ENCODE data around the gene EPOP.

The EPOP gene

DNA sequence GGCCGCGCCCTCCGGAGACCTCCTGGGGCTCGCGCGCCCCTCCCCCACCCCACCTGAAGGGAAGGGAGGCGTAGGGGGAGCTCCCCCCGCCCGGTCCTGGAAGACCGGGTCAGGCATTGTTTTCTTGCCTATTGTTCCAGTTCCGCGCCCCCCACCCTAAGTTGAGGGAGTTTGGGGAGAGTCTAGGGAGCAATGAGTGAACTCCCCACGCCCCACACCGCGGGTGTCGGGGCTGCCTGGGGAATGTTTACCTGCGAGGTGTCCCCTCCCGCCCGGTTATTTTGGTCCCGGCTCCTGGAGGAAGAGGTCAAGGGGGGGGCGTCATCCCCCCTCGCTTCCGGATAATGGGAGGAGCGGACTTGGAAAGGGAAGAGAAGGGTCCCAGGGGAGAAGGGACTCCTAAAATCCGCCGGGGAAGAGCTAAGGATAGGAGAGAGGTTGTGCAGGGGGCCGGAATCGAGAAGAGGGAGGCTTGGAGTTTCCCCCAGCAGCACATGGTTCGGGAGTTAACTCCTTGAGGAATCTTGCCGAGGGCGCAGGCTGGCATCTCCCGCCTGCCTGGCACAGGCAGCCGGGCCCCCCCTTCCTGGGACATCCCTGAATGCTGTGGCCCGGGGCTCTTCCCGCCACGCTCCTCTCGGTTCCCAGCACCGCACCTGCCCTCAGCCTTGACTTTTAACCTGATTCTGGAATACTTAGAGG, 31.2 kb upstream of the EPOP start:
- DNase-seq, result peak; percentile 32

DNA sequence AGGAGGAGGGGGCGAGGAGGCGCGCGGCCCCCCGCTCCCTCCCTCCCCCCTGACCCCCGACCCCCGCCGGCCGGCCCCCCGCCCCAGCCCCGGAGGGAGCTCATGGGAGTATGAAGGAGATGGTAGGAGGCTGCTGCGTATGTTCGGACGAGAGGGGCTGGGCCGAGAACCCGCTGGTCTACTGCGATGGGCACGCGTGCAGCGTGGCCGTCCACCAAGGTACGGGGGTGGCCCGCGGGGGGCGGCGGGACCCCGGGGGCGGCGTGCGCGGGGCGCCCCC, 30.7 kb upstream of the EPOP start:
- DNase-seq, result no peak

DNA sequence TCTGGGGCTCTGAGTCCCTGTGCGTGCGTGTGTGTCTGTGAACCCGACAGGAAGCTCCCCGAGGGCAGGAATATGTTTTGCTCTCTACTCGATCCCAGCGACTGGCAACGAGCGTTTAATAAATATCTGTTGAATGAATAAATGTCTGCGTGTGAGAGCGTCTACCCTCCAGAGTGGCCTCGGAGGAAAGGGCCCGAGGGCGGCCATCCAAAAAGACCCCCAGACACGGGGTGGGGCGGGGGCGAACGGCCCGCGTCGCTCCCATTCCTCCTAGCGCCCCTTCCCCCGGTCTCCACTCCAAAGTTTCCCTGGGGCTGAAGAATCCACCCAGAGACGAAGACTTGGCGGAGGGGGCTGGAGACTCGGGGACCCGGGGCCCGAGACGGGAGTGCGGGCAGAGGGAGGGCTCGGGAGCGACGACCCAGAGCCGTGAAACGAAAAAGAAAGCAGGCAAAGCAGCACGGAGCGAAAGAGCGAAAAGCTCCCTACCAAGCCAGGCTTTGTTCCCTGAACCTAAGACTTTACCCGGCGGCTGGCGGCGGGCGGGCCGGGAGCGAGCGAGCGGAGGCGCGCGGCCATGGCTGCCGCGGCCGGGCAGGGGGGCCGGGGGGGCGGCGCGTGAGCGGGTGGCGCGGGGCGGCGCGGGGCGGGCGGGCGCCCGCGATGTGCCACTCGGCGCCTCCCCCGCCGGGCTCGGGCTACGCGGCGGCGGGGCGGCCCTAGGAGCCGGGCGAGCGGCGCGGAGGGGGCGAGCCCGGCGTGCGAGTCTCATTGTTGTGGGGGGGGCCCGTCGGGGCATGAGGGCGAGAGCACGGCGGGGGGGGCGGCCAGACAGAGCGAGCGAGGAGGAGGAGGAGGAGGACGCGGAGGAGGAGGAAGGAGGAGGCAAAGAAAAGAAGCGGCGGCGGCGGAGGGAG, 30.1 kb upstream of the EPOP start, which contains the start of gene MLLT6:
MLLT6 (plus strand) TSS at position 668 of the 917 bp plus-strand sequence. CDS start 360 bp downstream, outside the sequence.
- DNase-seq, result peak; percentile 76

DNA sequence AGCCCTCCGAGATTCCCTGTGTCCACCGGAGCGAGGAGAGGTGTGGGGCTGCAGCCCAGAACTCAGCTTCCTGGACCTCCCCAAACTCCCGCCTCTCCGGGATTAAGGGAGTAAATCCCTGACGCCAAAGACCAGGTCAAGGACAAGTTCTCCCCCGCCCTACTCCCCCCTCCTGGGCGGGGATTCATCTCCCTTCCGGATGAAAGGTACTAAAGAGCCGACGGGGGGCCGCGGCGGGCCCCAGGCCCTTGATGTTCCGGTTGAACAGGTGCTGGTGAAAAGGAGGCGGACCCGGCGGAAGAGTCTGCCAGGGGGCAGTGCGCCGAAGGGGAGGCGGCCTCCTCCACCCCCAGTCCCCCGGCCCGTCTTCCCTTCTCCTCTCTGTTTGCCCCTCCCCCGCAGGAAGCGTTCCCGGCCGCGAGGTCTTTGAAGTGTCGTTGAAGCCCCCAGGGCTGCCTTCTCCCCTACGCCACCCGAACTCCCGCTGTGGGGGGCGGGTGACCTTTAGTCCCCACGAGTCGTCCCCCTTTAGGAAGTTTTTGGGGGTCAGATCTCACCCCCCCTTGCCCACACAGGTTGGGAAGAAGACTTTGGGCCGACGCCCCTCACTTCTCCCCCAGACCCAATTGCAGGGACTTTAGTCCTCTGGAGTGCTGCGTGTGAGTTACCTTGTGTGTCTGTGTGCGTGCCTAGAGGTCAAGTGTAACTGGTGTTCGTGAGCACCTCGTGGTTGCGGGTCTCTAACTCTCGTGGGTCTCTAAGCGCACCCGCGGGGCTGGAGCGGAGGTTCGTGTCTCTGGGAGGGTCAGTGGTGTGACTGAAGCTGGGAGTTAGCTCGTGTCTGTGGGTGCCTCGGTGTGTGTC, 29.2 kb upstream of the EPOP start:
- DNase-seq, result peak; percentile 58

DNA sequence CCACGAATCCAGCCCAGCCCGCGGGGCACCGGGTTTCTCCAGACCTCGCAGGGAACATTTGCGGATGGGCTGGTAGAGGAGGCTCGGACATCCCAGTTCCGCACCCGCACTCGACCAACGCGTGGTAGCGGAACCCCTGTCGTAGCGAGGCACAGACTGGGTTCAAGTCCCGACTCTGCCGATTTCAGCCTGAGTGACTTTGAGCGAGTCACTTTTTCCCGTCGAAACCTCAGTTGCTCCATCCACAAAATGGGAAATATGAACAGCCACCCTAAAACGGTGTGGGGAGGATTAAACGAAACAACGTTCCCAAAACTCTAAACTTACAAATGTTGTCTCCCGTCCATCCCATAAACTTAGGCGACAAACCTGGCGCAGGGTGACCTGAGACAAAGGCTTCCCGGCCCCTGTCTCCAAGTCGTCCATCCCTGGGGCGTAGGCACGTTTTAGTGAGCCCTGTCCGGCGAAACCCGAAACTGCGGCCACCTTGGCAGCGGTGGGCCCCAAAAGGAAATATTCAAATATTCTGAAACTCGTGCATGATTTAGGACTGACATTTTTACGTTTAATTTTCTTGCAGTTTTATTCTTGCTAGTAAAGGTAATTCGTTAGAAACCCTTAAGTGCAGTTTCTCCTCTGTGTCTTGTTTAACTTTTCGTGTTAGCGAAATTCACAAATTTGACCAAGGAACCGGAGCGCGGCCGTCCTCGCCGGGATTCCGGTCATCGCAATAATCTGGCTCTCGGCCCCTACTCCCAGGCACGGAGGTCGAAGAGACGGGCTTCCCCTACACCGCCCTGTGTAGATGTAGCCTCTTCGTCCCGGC, 28.4 kb upstream of the EPOP start:
- DNase-seq, result peak; percentile 5

DNA sequence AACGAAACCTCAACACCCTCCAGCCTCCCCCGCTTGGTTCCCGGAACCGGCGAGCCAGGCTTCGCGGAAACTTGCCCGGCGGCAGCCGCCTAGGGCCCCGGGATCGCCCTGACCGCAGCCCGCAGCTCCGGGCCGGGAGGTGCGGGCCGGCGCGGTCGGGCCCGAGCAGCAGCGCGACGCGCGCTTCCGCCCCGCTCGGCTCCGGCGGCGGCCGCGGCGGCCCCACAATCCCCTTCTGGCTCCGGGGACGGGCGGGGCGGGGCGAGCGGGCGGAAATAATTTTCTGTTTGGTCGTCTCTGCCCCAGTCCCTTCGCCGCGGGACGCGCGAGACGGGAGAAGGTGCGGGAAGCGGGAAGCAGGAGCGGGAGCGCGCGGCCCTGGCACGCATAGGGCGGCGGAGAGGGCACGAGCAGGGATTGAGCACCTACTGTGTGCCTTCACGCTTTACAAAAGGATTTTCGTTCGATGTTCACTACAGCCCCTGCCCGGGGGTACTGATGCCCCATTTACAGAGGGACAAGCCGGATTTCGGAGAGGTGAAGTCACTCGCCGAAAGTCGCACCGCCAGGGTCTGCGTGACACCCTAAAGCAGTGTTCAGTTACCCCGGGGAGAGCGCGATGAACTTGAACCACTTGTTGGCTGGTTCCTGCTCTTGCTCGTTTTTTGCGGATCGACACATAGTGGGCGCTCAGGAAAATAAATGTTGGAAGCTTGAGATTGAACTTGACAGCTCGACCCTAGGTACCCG, 27.6 kb upstream of the EPOP start:
- DNase-seq, result peak; percentile 76

DNA sequence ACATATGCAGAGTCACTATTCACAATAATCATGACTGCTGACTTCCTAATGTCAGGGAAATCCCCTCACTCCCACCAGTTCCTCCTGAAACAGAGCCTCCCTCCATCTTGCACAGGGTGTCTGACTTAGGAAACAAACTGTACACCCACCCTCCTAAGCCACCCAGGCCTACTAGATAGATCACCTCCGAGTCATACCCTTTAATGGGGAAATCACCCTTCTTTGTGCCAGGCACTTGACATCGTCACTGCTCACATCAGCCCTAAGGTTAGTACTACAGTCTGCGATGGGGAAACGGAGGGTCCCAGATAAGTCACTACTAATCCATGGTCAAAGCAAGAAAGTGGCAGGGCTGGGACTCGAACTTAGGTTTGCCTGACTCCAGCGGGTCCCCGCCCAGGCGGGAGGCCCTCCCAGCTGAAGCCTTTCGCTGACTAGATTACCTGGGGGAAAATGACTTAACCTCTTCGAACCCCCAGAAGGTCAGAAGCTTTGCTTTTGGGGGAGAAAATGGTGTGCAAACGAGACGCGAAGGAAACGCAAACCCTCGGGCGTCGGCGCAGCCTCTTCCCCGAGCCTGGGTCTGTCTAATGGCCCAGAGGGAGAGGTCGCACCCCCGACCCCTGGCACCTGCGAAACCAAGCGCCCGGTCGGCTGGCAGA, 26.9 kb upstream of the EPOP start:
- DNase-seq, result peak; percentile 57

DNA sequence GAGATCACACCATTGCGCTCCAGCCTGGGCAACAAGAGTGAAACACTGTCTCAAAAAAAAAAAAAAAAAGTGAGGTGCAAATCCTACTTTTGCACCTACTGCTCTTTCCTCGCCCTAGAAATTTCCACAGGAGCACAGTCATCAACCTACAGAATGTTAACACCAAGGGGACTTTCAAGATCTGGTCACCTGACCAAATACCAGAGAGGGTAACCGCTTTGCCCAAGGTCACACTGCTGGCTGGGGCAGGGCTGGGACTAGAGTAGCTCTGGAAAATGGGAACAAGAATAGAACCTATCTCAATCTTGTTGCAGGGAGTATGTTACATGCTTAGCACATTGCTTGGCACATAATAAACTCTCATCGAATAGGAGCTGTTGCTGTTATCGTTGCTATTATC, 24.0 kb upstream of the EPOP start:
- DNase-seq, result no peak

DNA sequence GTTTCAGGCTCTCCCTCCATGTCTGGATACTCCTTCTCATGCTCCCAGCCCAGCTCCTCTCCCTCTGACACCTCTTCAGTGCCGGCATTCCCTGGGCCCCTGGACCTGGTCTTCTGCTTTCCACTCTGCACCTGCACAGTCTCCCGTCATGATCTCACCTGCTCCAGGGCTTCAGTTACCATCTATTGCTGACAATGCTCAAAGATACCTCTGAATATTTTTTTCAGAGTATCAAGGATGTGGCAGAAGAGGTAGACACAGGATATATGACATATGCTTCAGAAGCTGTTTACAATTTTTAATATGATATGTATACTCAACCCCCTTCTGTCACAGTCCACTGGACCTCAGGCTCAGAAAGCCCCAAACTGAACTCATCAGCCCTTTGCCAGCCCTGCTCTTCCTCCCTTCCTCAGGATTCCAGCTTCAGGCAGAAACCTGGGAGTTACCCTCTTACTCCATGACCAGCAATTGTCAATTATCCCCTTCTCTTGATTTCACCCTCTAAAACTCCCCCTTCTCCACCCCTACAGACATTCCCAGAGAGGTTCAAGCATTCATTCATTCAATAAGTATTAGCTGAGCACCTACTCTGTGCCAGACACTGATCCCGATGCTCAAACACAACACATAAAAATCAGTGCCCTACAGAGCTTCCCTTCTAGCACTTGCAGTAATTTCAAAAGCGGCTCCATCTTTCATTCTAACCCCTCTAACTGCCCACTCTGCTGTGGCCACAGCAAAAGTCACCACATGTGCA, 22.5 kb upstream of the EPOP start:
- DNase-seq, result no peak

DNA sequence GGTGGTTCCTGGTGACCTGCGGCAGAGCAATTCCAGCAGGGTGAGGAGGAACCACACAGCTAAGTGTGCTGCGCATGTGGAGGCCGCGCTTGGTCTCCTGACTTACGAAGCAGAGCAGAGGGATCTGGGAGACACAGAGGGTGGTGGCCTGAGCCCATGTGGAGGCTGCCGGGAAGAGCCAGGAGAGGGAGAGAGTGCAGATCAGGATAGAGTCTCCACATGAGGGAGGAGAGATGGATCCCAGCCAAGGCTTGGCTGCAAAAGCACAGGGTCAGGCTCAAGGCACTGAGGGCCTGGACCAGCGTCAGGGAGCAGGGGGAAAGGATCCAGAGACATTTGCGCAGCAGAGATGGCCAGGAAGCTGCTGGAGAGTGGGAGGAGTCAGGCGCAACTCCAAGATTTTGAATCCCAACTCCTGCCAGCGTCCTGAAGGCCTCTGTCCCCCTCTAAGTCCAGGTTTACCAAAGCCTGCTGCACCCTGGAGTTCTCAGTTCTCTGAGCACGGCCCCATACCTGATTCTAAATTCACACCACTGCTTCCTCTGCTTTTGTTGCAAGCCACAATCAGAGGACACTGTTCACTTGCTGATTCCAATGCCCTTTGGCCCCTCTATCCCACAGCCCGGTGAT, 19.1 kb upstream of the EPOP start:
- no peak for DNase-seq

DNA sequence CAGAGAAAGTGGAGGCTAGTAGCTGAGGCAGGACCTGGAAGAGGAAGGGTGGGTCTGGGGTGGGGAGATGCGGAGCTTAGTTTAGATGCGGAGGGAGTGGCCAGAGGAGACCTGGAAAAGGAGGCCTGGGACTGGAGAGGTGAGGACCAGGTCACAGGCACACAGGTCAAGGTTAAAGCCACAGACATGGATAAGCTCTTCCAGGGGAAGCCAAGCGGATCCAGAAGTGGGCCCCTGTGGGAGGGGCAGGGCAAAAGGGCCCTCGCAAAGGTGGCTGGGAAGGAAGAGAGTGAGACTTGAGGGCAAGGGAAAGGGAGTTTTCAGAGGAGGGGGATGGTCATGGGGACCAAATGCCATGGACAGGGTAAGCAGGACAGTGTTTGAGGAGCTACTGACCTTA, 16.4 kb upstream of the EPOP start:
- no peak for DNase-seq

DNA sequence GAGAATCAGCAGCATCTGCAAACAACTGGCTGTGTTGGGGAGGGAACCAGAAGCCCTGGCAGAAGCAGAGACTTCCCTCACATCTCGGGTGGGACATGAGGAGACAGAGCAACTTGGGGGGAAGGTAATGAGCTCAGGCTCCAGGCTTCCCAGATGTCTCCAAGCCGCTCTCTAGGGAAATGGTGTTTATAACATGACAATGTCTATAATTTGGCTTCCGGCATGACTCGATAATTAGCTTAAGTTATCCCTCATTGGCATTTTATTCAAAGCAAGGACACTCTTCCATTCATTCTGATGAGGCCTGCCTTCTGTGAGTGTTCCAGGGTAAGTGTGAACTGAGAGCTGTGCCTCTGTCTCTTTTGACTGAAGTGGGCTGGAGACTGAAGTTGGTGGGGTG, 15.6 kb upstream of the EPOP start:
- no peak for DNase-seq

DNA sequence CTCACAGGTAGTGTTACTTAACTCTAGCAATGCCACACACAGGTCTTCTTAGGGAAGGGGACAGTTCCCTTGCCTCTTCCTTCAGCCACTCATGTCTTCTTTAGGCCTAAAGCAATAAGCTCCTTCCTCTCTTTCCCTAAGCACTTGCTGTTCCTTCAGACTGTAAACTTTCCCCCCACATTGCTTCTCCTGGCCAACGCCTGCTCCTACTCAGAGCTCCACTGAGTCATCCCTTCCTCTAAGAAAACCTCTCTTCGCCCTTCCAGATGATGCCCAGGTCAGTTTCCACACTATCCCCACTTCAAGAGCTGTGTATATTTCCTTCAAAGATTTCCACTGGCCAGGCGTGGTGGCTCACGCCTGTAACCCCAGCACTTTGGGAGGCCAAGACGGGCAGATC, 12.5 kb upstream of the EPOP start:
- no peak for DNase-seq

DNA sequence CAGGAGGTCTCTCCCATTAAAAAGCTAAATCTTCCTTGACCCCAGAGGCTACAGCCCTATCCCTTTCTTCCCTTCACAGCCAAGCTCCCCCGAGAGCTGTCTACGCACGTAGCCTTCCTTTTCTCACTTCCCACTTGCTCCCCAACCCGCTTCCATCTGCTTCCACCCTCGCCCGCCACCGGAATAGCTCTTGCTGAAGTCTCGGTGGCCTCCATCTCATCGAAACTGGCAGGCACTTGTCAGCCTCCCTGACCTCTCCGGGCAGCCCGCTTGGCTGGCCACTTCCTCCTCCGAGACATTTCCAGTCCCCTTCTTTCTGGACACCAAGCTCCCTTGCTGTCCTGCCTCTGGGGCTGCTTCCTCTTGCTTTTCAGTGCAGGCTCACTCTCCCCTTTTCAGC, 10.7 kb upstream of the EPOP start:
- no peak for DNase-seq

DNA sequence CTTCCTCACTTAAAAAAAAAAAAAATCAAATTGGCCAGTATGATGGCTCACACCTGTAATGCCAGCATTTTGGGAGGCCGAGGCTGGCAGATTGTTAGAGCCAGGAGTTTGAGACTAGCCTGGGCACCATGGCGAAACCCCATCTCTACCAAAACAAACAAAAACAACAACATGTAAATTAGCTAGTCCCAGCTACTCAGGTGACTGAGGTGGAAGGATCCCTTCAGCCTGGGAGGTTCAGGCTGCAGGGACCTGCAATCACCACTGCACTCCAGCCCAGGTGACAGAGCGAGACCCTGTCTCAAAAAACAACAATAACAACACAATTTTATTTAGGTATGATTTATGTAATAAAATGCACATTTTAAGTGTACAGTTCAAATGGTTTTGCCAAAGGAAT, 6.3 kb upstream of the EPOP start:
- no peak for DNase-seq

DNA sequence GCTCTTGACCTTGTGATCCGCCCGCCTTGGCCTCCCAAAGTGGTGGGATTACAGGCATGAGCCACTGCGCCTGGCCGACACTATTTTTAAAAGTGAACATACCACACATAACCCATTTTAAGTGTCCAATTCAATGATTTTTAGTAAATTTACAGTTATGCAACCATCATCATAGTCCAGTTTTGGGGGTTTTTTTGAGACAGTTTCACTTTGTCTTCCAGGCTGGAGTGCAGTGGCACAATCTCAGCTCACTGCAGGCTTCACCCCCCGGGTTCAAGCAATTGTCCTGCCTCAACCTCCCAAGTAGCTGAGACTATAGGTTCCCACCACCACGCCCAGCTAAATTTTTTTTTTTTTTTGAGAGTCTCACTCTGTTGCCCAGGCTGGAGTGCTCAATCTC, 3.1 kb upstream of the EPOP start:
- no peak for DNase-seq

DNA sequence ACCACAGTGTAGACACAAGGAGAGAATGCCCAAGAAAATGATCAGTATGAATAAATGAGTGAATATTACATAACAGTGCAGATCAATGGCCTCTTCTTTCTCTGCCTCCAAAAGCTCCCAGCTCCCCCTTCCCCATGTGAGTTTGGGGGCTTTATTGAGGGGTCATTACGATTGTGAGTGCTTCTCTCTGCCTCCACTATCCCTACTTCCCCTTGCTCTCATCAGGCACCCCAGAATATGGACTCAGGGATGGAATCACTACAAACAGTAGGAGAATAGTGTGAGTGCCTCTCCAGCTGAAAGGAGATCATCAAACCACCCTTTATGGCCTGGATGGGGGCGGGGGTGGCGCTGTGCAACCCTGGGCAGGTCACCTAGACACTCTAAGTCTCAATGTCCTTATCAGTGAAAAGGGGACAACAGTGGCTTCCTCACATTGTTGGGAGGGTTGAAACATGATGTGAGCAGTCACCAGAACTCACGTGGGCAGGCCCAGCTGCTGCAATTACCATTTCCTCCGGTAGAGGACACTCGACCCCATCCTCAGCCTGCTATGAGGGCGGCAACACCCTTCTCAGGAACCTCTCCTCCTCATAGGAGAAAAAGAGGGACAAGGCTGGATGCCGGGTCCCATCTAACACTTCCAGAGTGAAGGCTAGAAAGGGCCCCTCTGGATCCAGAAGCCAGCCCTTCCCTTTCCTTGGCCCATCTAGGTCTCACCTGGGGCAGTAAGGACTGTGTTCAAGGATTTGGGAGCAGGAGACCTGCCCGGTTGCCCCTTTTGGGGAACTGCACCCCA, 2.1 kb upstream of the EPOP start:
- peak; percentile 68 for DNase-seq

DNA sequence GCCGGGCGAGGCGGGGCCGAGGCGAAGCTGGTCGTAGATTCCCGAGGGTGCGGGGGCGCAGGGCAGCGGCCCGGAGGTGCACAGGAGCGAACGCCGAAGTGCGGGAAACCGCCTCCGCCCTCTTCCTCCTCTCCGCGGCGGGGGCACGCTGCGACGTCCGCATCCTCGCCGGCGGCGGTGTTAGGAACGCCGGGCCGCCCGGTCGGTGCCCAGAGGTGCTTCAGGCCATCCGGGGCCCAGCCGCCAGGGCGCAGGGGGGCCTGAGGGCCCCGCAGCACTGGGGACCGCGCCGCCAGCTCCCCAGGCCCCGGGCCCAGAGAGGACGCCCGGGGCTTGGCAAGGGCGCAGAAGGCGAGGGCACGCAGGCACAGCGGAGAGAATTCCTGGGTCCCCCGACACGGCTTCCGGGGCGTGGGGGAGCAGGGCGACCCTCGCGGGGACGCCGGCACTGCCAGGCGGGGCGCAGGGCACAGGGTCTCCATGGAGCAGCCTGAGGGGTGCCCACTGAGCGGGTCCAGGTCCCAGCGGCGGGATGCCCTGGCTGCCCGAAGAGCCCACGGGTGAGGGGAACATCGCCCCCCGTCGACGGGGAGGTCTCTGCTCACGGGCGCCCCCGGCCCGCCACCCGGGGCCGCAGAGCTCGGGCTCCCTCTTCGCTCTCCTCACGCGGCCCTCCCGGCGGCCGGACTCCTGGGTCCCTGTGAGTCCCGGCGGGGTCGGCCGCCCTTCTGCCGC, 576 bp downstream of the EPOP start:
- no peak for DNase-seq

DNA sequence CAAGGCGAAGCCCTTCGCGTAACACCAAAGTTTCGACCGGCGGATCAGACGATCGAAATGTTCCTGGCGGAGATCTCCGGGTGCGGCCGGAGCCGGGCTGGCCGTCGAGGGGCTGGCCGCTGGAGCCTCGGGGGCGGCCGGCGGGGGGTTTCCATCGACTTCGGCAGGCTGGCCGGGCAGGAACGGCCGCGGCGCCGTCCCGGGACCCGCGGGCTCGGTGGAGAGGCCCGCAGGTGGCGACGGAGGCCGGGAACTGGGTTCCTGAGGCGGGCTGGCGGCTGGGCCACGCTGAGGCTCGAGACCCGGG, 1.1 kb downstream of the EPOP start:
- DNase-seq, result no peak

All from activated effector memory CD4-positive, alpha-beta T cell treated with Interleukin-2 at 50 U/mL for 16 hours (primary cell).